ENCODE measurements around the gene HOXB7. TPM values are rescaled to one million over a fixed set of nuclear protein-coding genes. Genes with fewer than 3 reads are reported as not detected.

HOXB7 gene
- total RNA-seq, 2 donors from 2014 or later = 0.52 TPM; not detected in 1

DNA sequence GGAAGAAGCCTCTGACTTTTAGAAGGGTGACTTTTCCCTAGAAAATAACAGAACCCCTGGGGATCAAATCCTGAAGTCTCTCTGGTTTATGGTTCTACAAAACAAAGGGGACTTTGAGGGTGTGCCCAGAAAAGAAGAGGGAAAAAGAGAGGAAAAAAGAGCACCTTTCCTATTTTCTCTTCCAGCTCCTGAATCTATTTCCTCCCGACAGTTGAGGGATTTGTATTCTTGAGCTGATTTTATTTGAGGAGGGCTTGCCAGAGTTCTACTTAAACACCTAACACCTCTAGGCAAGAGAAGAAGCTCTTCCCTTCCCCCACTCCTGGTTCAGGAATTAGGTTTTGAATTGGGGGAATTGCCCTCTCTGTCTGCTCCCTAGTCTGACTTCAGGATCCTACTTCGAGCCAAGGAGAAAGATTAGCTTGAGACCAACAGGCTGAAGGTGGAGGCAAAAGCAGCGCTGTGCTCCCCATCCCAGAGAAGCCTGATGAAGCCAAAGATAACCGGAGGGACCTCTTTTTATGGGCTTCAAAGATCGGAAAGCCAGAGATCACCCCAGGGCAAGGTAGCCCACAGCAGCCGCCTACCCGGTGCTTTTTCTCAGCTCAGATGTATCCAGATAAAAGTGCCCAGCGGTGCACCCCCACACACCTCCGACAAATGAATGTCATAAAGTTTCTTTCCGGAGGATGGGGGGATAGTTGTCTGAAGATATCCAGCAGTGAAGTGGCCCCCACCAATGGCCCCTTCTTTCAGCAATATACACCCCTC lies 21.6 kb downstream of the HOXB7 start:
- H3K4me3 ChIP-seq = no peak overlapping the region
- no peaks in the 10 kb centered on the region for H3K36me3 ChIP-seq (replicated peaks in 1 of 2; ENCODE audit: insufficient read depth in 1 of 2, low read depth in 2 of 2)
- H3K27ac ChIP-seq = no peak overlapping the region
- TF ChIP-seq, protein P1, sequence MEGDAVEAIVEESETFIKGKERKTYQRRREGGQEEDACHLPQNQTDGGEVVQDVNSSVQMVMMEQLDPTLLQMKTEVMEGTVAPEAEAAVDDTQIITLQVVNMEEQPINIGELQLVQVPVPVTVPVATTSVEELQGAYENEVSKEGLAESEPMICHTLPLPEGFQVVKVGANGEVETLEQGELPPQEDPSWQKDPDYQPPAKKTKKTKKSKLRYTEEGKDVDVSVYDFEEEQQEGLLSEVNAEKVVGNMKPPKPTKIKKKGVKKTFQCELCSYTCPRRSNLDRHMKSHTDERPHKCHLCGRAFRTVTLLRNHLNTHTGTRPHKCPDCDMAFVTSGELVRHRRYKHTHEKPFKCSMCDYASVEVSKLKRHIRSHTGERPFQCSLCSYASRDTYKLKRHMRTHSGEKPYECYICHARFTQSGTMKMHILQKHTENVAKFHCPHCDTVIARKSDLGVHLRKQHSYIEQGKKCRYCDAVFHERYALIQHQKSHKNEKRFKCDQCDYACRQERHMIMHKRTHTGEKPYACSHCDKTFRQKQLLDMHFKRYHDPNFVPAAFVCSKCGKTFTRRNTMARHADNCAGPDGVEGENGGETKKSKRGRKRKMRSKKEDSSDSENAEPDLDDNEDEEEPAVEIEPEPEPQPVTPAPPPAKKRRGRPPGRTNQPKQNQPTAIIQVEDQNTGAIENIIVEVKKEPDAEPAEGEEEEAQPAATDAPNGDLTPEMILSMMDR (IDR thresholded peaks at IDR 0.05) = no peak
- TF ChIP-seq POLR2A (IDR thresholded peaks at IDR 0.05) = no peak
- intact Hi-C loops (cut with DNase I) = no loop called here
- 13 to 18% methylated on average over 10 of the region's 10 CpGs for WGBS, 2 donors
- peaks cover 24% of the 10 kb centered on the region for H3K4me1 ChIP-seq
- ATAC-seq (no peak), DNase-seq (no peak)
- H3K9me3 ChIP-seq = no peaks in the 10 kb centered on the region
- H3K27me3 ChIP-seq = peaks cover 0 to 41% of the 10 kb centered on the region in 2 donors

DNA sequence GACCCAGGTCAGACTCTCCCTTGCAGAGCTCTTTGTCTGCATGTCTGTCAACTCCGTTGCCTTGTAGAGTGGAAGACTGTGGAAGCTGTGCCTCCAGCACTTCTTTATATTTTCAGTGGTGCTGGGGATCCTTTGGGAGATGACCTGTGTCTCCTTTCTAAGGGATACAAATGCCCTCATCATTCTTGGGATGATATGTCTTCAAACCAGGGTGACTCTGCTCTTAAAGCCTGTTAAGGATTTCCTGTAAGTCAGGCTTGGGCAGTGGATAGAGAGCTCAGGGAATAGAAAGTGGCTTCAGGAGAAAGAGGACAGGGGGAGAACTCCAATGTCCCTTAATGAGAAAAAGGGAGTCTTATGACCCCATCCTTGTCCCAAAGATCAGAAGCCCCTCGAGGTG lies 22.3 kb downstream of the HOXB7 start:
- intact Hi-C loops (cut with DNase I) = no loop called here
- Histone ChIP-seq H3K9me3 (no peaks in the 10 kb centered on the region), H3K27ac (no peak overlapping the region), H3K36me3 (replicated peaks in 1 of 2; ENCODE audit: insufficient read depth in 1 of 2, low read depth in 2 of 2) (no peaks in the 10 kb centered on the region), H3K4me1 (peaks cover 23% of the 10 kb centered on the region), H3K27me3 (peaks cover 0 to 43% of the 10 kb centered on the region in 2 donors), H3K4me3 (no peak overlapping the region)
- ATAC-seq (no peak), DNase-seq (no peak)
- TF ChIP-seq, protein P1 (IDR thresholded peaks at IDR 0.05) = no peak
- TF ChIP-seq POLR2A (IDR thresholded peaks at IDR 0.05) = no peak
- WGBS, 2 donors = 17 to 20% methylated on average over 2 of the region's 2 CpGs

DNA sequence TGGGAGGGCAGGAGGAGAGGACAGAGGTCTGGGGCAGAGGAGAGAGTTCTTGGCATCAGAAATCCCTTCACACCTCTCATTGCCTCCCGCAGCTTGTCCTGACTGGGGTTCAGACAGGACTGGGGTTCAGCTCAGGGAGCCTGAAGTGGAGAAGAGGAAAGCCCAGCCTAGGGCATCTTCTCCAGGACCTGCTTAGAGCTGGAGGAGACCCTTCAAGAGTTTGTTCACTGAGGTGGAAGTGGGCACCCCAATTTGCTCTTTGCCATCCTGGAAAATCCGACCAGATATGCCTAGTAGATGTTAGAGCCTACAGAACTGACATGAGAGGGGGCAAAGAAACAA lies 22.8 kb downstream of the HOXB7 start:
- no peak for DNase-seq
- no peaks in the 10 kb centered on the region for H3K36me3 ChIP-seq (replicated peaks in 1 of 2; ENCODE audit: insufficient read depth in 1 of 2, low read depth in 2 of 2)
- intact Hi-C loops (cut with DNase I) = no loop called here
- 26 to 42% methylated on average over 2 of the region's 2 CpGs for WGBS, 2 donors
- H3K27ac ChIP-seq = no peak overlapping the region
- no peak for ATAC-seq
- TF ChIP-seq, protein P1 (IDR thresholded peaks at IDR 0.05) = no peak
- no peak for TF ChIP-seq POLR2A (IDR thresholded peaks at IDR 0.05)
- peaks cover 19% of the 10 kb centered on the region for H3K4me1 ChIP-seq
- H3K9me3 ChIP-seq = no peaks in the 10 kb centered on the region
- H3K27me3 ChIP-seq = peaks cover 0 to 39% of the 10 kb centered on the region in 2 donors
- no peak overlapping the region for H3K4me3 ChIP-seq

DNA sequence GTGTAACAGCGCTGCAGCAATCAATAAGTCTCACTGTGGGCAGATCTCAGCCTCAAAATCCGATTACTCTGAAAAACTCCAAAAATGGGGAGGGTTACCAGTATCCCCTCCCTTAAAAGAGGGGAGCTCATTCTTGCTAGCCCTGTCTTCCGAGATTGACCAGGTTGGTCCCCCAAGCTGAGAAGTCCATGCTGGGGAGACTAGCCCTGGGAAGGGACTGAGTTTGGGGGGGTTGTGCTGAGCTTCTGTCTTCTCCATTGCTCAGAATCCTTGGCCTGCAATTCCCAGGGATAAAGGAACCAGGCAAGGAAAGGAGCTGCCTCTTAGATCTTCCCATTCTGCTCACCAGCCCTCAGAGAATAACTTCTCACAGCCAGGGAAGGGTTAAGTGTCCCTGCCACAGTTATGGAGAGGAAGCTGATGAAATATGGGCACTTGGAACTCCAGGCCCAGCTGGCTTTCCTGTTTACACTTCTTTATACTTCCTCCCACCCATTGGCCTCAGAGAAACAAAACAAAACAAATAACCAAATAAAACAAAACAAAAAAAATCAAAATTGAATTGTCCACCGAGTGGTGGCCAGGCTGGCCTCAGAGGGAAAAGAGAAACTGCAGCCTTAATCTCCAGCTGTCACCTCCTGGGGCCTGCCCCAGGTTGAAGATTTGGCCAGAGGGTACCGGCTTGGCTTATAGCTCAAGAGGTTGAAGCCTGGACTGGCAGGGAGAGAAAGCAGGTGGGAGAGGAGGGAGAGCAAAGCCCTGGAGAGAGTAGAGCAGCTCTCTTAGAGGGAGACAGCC lies 23.3 kb downstream of the HOXB7 start:
- ATAC-seq = no peak
- WGBS, 2 donors = 39 to 44% methylated on average over 5 of the region's 5 CpGs

More for the DNA sequence above, 23.3 kb downstream of the HOXB7 start:
- peaks cover 0 to 39% of the 10 kb centered on the region in 2 donors for H3K27me3 ChIP-seq
- DNase-seq = no peak
- TF ChIP-seq, protein P1 (IDR thresholded peaks at IDR 0.05) = no peak
- TF ChIP-seq POLR2A (IDR thresholded peaks at IDR 0.05) = no peak
- no peaks in the 10 kb centered on the region for H3K36me3 ChIP-seq (replicated peaks in 1 of 2; ENCODE audit: insufficient read depth in 1 of 2, low read depth in 2 of 2)
- no peak overlapping the region for H3K4me3 ChIP-seq
- H3K27ac ChIP-seq = no peak overlapping the region
- H3K4me1 ChIP-seq = peaks cover 15% of the 10 kb centered on the region
- H3K9me3 ChIP-seq = no peaks in the 10 kb centered on the region
- intact Hi-C loops (cut with DNase I) = no loop called here
